ENCODE measurements around the gene FAM83E.

Gene FAM83E

GRCh38 chr19:48628486-48629296, 13.8 kb upstream of the FAM83E start:
- DNase-seq (ENCODE audit: low spot score): no peak

- DNase-seq (ENCODE audit: low spot score): no peak
Observed at GRCh38 chr19:48627865-48628314, 13.0 kb upstream of the FAM83E start.

- DNase-seq (ENCODE audit: low spot score): no peak
Observed at GRCh38 chr19:48627201-48627864, 12.5 kb upstream of the FAM83E start.

- DNase-seq (ENCODE audit: low spot score): no peak
Observed at GRCh38 chr19:48625891-48626327, 11.0 kb upstream of the FAM83E start.

- no peak for DNase-seq (ENCODE audit: low spot score)
Observed at GRCh38 chr19:48624791-48625723, 10.2 kb upstream of the FAM83E start.

- peak; percentile 97 for DNase-seq (ENCODE audit: low spot score)
Observed at GRCh38 chr19:48624067-48624594, 9.3 kb upstream of the FAM83E start.

GRCh38 chr19:48623556-48624066, 8.7 kb upstream of the FAM83E start:
- no peak for DNase-seq (ENCODE audit: low spot score)

GRCh38 chr19:48619692-48620585, 5.1 kb upstream of the FAM83E start:
- DNase-seq (ENCODE audit: low spot score): no peak

- DNase-seq (ENCODE audit: low spot score): peak; percentile 97
Observed at GRCh38 chr19:48618916-48619691, 4.2 kb upstream of the FAM83E start, which contains the start of the genes RPL18 and SPHK2. Gene RPL18 (minus strand): TSS chr19:48619178. CDS start chr19:48619143, 35 bp downstream. Gene SPHK2 (plus strand): TSS chr19:48619506. CDS start chr19:48620515, 1,009 bp downstream.

GRCh38 chr19:48618278-48618915, 3.5 kb upstream of the FAM83E start:
- DNase-seq (ENCODE audit: low spot score): no peak

- DNase-seq (ENCODE audit: low spot score): no peak
Observed at GRCh38 chr19:48617146-48617937, 2.5 kb upstream of the FAM83E start.

- DNase-seq (ENCODE audit: low spot score): no peak
Observed at GRCh38 chr19:48616491-48617056, 1.7 kb upstream of the FAM83E start.

- DNase-seq (ENCODE audit: low spot score): no peak
Observed at GRCh38 chr19:48616041-48616436, 1.2 kb upstream of the FAM83E start.

GRCh38 chr19:48615231-48616040, 560 bp upstream of the FAM83E start:
- DNase-seq (ENCODE audit: low spot score): no peak

GRCh38 chr19:48613852-48614435, 932 bp downstream of the FAM83E start:
- no peak for DNase-seq (ENCODE audit: low spot score)

- DNase-seq (ENCODE audit: low spot score): no peak
Observed at GRCh38 chr19:48613024-48613851, 1.6 kb downstream of the FAM83E start.

Measured in AG08396 (cell line).